Measurements from ENCODE around the gene RBBP8NL. TPM values are rescaled to one million over a fixed set of nuclear protein-coding genes. Genes with fewer than 3 reads are reported as not detected.

RBBP8NL gene
- polyA plus RNA-seq, 1 donor (not counting 4 experiments of a cell fraction or from before 2014, with no cell fraction given) = 0.13 TPM

GRCh38 chr20:62372042-62372993, 55.0 kb downstream of the RBBP8NL start:
- H3K4me1 ChIP-seq (ENCODE audit: control insufficient read depth, extremely low read depth, insufficient read depth, low read length) = peaks cover 43% of the 10 kb centered on the region
- peaks cover under 1% of the 10 kb centered on the region for H3K9me1 ChIP-seq (ENCODE audit: control insufficient read depth, extremely low read depth, insufficient read depth, low read length)
- H3K36me3 ChIP-seq (ENCODE audit: control insufficient read depth in 2 of 2, extremely low read depth in 1 of 2, insufficient read depth in 2 of 2, low read length in 2 of 2) = no peaks in the 10 kb centered on the region
- H3K4me2 ChIP-seq (ENCODE audit: control insufficient read depth, extremely low read depth, insufficient read depth, low read depth, low read length) = no peak overlapping the region
- no peak overlapping the region for H3K9ac ChIP-seq (ENCODE audit: control insufficient read depth, extremely low read depth, insufficient read depth, low read length)
- dilution Hi-C loops (cut with MboI; ENCODE audit: extremely low pct_ligation_motif_present, low sequenced_read_pairs) = no loop called here
- H3K27me3 ChIP-seq (ENCODE audit: control insufficient read depth, extremely low read depth, insufficient read depth, low read length) = no peaks in the 10 kb centered on the region
- no peak overlapping the region for H3K4me3 ChIP-seq (ENCODE audit: control insufficient read depth in 2 of 3, extremely low read depth in 1 of 3, insufficient read depth in 2 of 3, low read depth in 1 of 3, low read length in 3 of 3)
- no peak overlapping the region for H3K27ac ChIP-seq (ENCODE audit: control insufficient read depth, insufficient read depth, low read length)
- no peaks in the 10 kb centered on the region for H3K9me3 ChIP-seq (ENCODE audit: control insufficient read depth, low read depth, low read length)
- TF ChIP-seq EZH2 (IDR thresholded peaks at IDR 0.05; ENCODE audit: low read length) = no peak
- TF ChIP-seq CTCF (optimal IDR thresholded peaks at IDR 0.05 in 1 of 3, IDR thresholded peaks at IDR 0.05 in 1 of 3, conservative IDR thresholded peaks at IDR 0.05 in 1 of 3; ENCODE audit: extremely low read depth in 1 of 3, insufficient read depth in 2 of 3, low read length in 3 of 3) = no peak
- no peak overlapping the region for H2AFZ ChIP-seq (ENCODE audit: control insufficient read depth, low read length)
- H4K20me1 ChIP-seq (ENCODE audit: control insufficient read depth, extremely low read depth, insufficient read depth, low read length) = no peaks in the 10 kb centered on the region
- DNase-seq (ENCODE audit: low read depth, low spot score) (no peak), FAIRE-seq (no peak)
- no peaks in the 10 kb centered on the region for H3K79me2 ChIP-seq (ENCODE audit: control insufficient read depth, insufficient read depth, low read length)

GRCh38 chr20:62371588-62372041, 55.7 kb downstream of the RBBP8NL start:
- Histone ChIP-seq H4K20me1 (ENCODE audit: control insufficient read depth, extremely low read depth, insufficient read depth, low read length) (no peaks in the 10 kb centered on the region), H3K4me1 (ENCODE audit: control insufficient read depth, extremely low read depth, insufficient read depth, low read length) (peaks cover 36% of the 10 kb centered on the region), H3K9me1 (ENCODE audit: control insufficient read depth, extremely low read depth, insufficient read depth, low read length) (no peaks in the 10 kb centered on the region), H3K27me3 (ENCODE audit: control insufficient read depth, extremely low read depth, insufficient read depth, low read length) (no peaks in the 10 kb centered on the region), H3K4me2 (ENCODE audit: control insufficient read depth, extremely low read depth, insufficient read depth, low read depth, low read length) (no peak overlapping the region), H2AFZ (ENCODE audit: control insufficient read depth, low read length) (no peak overlapping the region), H3K79me2 (ENCODE audit: control insufficient read depth, insufficient read depth, low read length) (no peaks in the 10 kb centered on the region), H3K9me3 (ENCODE audit: control insufficient read depth, low read depth, low read length) (no peaks in the 10 kb centered on the region), H3K36me3 (ENCODE audit: control insufficient read depth in 2 of 2, extremely low read depth in 1 of 2, insufficient read depth in 2 of 2, low read length in 2 of 2) (no peaks in the 10 kb centered on the region), H3K9ac (ENCODE audit: control insufficient read depth, extremely low read depth, insufficient read depth, low read length) (no peak overlapping the region), H3K4me3 (ENCODE audit: control insufficient read depth in 2 of 3, extremely low read depth in 1 of 3, insufficient read depth in 2 of 3, low read depth in 1 of 3, low read length in 3 of 3) (no peak overlapping the region), H3K27ac (ENCODE audit: control insufficient read depth, insufficient read depth, low read length) (no peak overlapping the region)
- dilution Hi-C loops (cut with MboI; ENCODE audit: extremely low pct_ligation_motif_present, low sequenced_read_pairs) = no loop called here
- DNase-seq (ENCODE audit: low read depth, low spot score) (no peak), FAIRE-seq (no peak)
- no peak for TF ChIP-seq EZH2 (IDR thresholded peaks at IDR 0.05; ENCODE audit: low read length)
- TF ChIP-seq CTCF (optimal IDR thresholded peaks at IDR 0.05 in 1 of 3, IDR thresholded peaks at IDR 0.05 in 1 of 3, conservative IDR thresholded peaks at IDR 0.05 in 1 of 3; ENCODE audit: extremely low read depth in 1 of 3, insufficient read depth in 2 of 3, low read length in 3 of 3) = no peak
